ENCODE data around the gene LYPD6B.

- TF ChIP-seq, protein P1, sequence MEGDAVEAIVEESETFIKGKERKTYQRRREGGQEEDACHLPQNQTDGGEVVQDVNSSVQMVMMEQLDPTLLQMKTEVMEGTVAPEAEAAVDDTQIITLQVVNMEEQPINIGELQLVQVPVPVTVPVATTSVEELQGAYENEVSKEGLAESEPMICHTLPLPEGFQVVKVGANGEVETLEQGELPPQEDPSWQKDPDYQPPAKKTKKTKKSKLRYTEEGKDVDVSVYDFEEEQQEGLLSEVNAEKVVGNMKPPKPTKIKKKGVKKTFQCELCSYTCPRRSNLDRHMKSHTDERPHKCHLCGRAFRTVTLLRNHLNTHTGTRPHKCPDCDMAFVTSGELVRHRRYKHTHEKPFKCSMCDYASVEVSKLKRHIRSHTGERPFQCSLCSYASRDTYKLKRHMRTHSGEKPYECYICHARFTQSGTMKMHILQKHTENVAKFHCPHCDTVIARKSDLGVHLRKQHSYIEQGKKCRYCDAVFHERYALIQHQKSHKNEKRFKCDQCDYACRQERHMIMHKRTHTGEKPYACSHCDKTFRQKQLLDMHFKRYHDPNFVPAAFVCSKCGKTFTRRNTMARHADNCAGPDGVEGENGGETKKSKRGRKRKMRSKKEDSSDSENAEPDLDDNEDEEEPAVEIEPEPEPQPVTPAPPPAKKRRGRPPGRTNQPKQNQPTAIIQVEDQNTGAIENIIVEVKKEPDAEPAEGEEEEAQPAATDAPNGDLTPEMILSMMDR (conservative IDR thresholded peaks at IDR 0.05; ENCODE audit: low read depth, low read length): no peak
- TF ChIP-seq EZH2 (IDR thresholded peaks at IDR 0.05; ENCODE audit: low read length, unreplicated experiment): no peak
Measured at GRCh38 chr2:149056541-149057255, 18.2 kb downstream of the LYPD6B start.

Measured in PC-3 (cell line).